ENCODE data around the gene DCBLD2.

The DCBLD2 gene

GRCh38 chr3:98807561-98807960 lies 93.9 kb downstream of the DCBLD2 start:
- Mint-ChIP-seq H3K36me3 (ENCODE audit: insufficient read depth) (no peaks in the 10 kb centered on the region), H3K27ac (no peak overlapping the region), H3K4me1 (ENCODE audit: low read depth in 2 of 2) (no peaks in the 10 kb centered on the region), H3K4me3 (no peak overlapping the region), H3K27me3 (peaks cover 17 to 29% of the 10 kb centered on the region in 2 donors), H3K9me3 (no peaks in the 10 kb centered on the region)
- DNase-seq (no peak), ATAC-seq (replicated peaks) (no peak)

DNA sequence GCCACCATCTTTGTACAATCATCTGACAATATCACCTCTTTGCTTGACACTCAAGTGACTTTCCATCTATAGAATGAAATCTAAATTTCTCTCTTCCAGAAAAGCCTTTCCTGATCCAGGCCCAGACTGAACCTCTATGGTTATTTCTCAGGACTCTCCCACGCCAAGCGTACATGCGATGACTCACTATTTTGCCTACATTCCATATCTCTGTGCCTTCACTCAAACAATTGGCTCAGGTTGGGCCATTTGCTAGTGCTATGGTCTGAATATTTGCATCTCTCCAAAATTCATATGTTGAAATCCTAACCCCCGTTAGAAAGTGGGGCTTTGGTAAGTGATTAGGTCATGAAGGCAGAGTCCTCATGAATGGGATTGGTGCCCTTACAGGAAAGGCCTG lies 94.5 kb downstream of the DCBLD2 start:
- Mint-ChIP-seq H3K27ac (no peak overlapping the region), H3K4me3 (no peak overlapping the region), H3K36me3 (ENCODE audit: insufficient read depth) (no peaks in the 10 kb centered on the region), H3K4me1 (ENCODE audit: low read depth in 2 of 2) (no peaks in the 10 kb centered on the region), H3K9me3 (no peaks in the 10 kb centered on the region), H3K27me3 (peaks cover 17 to 29% of the 10 kb centered on the region in 2 donors)
- DNase-seq (no peak), ATAC-seq (replicated peaks) (no peak)

DNA sequence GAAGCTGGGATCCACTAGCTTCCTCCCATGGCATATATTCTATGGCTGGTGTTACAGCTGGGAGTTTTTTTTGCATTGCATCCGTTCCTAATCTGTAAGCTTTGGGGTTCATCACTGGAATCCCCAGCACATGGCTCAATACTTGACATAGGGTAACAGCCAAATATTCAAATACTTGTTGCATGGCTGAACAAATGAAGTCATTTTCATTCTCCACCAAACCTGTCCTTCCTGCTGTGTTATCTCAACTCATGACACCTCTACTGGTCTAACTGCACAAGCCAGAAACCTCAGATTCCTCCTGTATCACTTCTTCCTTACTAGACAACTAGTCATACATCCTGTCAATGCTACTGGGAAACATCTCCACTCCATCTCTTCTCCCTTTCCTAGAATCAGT lies 95.0 kb downstream of the DCBLD2 start:
- Mint-ChIP-seq H3K27ac (no peak overlapping the region), H3K4me3 (no peak overlapping the region), H3K4me1 (ENCODE audit: low read depth in 2 of 2) (no peaks in the 10 kb centered on the region), H3K9me3 (no peaks in the 10 kb centered on the region), H3K36me3 (ENCODE audit: insufficient read depth) (no peaks in the 10 kb centered on the region), H3K27me3 (peaks cover 17 to 29% of the 10 kb centered on the region in 2 donors)
- ATAC-seq (replicated peaks) (no peak), DNase-seq (no peak)

DNA sequence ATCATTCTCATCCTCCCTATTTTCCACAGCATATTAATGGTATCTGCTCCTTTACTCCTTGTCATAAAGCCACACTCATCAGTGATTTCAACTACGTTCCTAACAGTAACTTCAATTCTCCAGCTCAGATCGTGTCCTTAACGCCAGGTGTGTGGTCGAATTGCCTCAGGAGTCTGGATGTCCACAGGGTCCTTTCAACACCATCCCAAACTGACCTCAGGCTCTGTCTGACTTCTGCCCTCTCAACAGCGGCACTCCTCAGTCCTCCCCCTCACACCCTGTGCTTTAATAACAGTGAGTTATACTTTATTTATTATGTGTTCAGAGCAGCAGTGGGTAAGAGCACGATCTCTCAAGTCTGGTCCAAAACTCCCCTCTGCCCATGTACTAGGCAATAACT lies 95.9 kb downstream of the DCBLD2 start:
- H3K36me3 Mint-ChIP-seq (ENCODE audit: insufficient read depth) = no peaks in the 10 kb centered on the region
- no peaks in the 10 kb centered on the region for H3K9me3 Mint-ChIP-seq
- no peak for ATAC-seq (replicated peaks)
- no peaks in the 10 kb centered on the region for H3K4me1 Mint-ChIP-seq (ENCODE audit: low read depth in 2 of 2)
- H3K4me3 Mint-ChIP-seq = no peak overlapping the region
- peaks cover 17 to 29% of the 10 kb centered on the region in 2 donors for H3K27me3 Mint-ChIP-seq
- no peak for DNase-seq
- H3K27ac Mint-ChIP-seq = no peak overlapping the region

- Mint-ChIP-seq H3K27me3 (peaks cover 6 to 9% of the 10 kb centered on the region in 2 donors), H3K27ac (no peak overlapping the region), H3K4me1 (ENCODE audit: low read depth in 2 of 2) (peaks cover 0 to 4% of the 10 kb centered on the region in 2 donors), H3K36me3 (ENCODE audit: insufficient read depth) (no peaks in the 10 kb centered on the region), H3K4me3 (no peak overlapping the region), H3K9me3 (no peaks in the 10 kb centered on the region)
- ATAC-seq (replicated peaks) (no peak), DNase-seq (no peak)
Measured at GRCh38 chr3:98801043-98801747, 100.3 kb downstream of the DCBLD2 start.

- Mint-ChIP-seq H3K4me3 (no peak overlapping the region), H3K36me3 (ENCODE audit: insufficient read depth) (no peaks in the 10 kb centered on the region), H3K27ac (no peak overlapping the region), H3K4me1 (ENCODE audit: low read depth in 2 of 2) (peaks cover 0 to 4% of the 10 kb centered on the region in 2 donors), H3K9me3 (no peaks in the 10 kb centered on the region), H3K27me3 (peaks cover 2 to 3% of the 10 kb centered on the region in 2 donors)
- ATAC-seq (replicated peaks) (no peak), DNase-seq (no peak)
Measured at GRCh38 chr3:98800401-98800800, 101.1 kb downstream of the DCBLD2 start.

- DNase-seq = no peak
- H3K36me3 Mint-ChIP-seq (ENCODE audit: insufficient read depth) = no peaks in the 10 kb centered on the region
- peaks cover 0 to 6% of the 10 kb centered on the region in 2 donors for H3K27me3 Mint-ChIP-seq
- no peak for ATAC-seq (replicated peaks)
- H3K4me1 Mint-ChIP-seq (ENCODE audit: low read depth in 2 of 2) = peaks cover 0 to 4% of the 10 kb centered on the region in 2 donors
- no peak overlapping the region for H3K4me3 Mint-ChIP-seq
- H3K9me3 Mint-ChIP-seq = no peaks in the 10 kb centered on the region
- H3K27ac Mint-ChIP-seq = no peak overlapping the region
Measured at GRCh38 chr3:98799479-98799878, 102.0 kb downstream of the DCBLD2 start.

DNA sequence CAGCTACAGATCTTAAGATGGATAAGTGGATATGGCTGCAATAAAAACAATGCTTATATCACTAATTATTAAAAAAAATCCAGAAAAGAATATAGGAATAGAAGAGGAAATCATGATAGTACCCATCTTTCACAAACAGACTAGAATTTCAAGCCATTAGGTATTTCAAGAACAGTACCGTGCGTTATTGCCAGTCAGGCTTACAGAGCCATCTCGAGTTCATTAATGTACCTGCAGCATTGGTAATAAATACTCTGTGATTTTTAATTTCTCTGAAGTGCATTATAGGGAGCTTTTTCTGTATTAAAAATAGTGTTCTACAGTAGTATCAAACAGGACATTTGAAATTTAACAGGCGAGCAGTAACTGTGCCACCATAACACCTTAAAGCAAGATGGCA lies 102.7 kb downstream of the DCBLD2 start:
- H3K36me3 Mint-ChIP-seq (ENCODE audit: insufficient read depth) = no peaks in the 10 kb centered on the region
- H3K4me3 Mint-ChIP-seq = no peak overlapping the region
- ATAC-seq (replicated peaks) (no peak), DNase-seq (no peak)
- H3K27me3 Mint-ChIP-seq = peaks cover 0 to 6% of the 10 kb centered on the region in 2 donors
- no peak overlapping the region for H3K27ac Mint-ChIP-seq
- H3K4me1 Mint-ChIP-seq (ENCODE audit: low read depth in 2 of 2) = peaks cover 0 to 4% of the 10 kb centered on the region in 2 donors
- no peaks in the 10 kb centered on the region for H3K9me3 Mint-ChIP-seq

GRCh38 chr3:98797905-98798304 lies 103.6 kb downstream of the DCBLD2 start:
- Mint-ChIP-seq H3K36me3 (ENCODE audit: insufficient read depth) (no peaks in the 10 kb centered on the region), H3K9me3 (no peaks in the 10 kb centered on the region), H3K4me1 (ENCODE audit: low read depth in 2 of 2) (peaks cover 0 to 4% of the 10 kb centered on the region in 2 donors), H3K27ac (no peak overlapping the region), H3K4me3 (no peak overlapping the region), H3K27me3 (peaks cover 0 to 11% of the 10 kb centered on the region in 2 donors)
- ATAC-seq (replicated peaks) = no peak
- DNase-seq = no peak

DNA sequence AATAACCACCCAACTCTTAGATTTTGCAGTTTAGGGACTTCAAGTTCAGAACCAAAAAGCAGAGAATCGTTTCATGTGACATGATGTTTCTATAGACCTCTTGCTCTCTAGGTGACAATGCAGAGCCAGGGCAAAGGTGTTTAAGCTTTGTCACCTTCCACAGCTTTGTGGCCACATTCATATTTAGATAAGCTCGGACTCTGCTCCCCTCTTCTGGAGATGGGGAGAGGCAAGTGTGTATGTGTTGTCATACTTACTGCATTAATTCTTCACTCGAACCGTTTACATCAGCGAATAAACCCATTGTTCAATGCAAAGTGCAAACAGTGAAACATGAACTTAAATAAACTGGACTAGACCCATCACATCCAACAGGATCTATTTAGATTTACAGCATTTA lies 105.2 kb downstream of the DCBLD2 start:
- H3K36me3 Mint-ChIP-seq (ENCODE audit: insufficient read depth) = no peaks in the 10 kb centered on the region
- H3K4me1 Mint-ChIP-seq (ENCODE audit: low read depth in 2 of 2) = peaks cover 0 to 4% of the 10 kb centered on the region in 2 donors
- no peak overlapping the region for H3K27ac Mint-ChIP-seq

DNA sequence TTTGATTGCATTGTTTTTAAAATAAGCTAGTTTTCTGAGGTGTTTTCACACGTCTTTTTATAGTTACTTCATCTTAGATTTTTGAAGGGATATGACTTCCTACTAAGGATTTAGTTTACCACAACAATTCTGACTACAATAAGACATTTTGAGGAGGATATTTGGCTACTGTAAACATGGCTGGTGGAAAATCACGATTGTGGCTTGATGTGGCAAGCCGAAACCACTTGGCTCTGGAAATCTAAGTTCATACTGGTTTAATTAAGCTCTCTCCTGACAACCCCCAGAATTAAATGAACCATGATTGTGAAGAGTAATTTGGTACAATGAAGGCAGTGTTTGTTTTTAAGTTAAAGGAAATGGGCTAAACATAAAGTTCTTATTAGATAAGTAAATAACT lies 107.5 kb downstream of the DCBLD2 start:
- Mint-ChIP-seq H3K4me1 (ENCODE audit: low read depth in 2 of 2) (peaks cover 0 to 4% of the 10 kb centered on the region in 2 donors), H3K4me3 (no peak overlapping the region), H3K27ac (no peak overlapping the region), H3K9me3 (no peaks in the 10 kb centered on the region), H3K36me3 (ENCODE audit: insufficient read depth) (no peaks in the 10 kb centered on the region), H3K27me3 (peaks cover 8 to 25% of the 10 kb centered on the region in 2 donors)
- ATAC-seq (replicated peaks) = no peak
- DNase-seq = no peak

More for the DNA sequence above, 105.2 kb downstream of the DCBLD2 start:
- Mint-ChIP-seq H3K27me3 (peaks cover 0 to 18% of the 10 kb centered on the region in 2 donors), H3K4me3 (no peak overlapping the region), H3K9me3 (no peaks in the 10 kb centered on the region)
- no peak for DNase-seq
- no peak for ATAC-seq (replicated peaks)

GRCh38 chr3:98791341-98792325 lies 109.9 kb downstream of the DCBLD2 start:
- Mint-ChIP-seq H3K4me1 (ENCODE audit: low read depth in 2 of 2) (no peaks in the 10 kb centered on the region), H3K27ac (no peak overlapping the region), H3K27me3 (peaks cover 8 to 28% of the 10 kb centered on the region in 2 donors), H3K4me3 (no peak overlapping the region), H3K9me3 (no peaks in the 10 kb centered on the region), H3K36me3 (ENCODE audit: insufficient read depth) (no peaks in the 10 kb centered on the region)
- no peak for ATAC-seq (replicated peaks)
- DNase-seq = no peak

DNA sequence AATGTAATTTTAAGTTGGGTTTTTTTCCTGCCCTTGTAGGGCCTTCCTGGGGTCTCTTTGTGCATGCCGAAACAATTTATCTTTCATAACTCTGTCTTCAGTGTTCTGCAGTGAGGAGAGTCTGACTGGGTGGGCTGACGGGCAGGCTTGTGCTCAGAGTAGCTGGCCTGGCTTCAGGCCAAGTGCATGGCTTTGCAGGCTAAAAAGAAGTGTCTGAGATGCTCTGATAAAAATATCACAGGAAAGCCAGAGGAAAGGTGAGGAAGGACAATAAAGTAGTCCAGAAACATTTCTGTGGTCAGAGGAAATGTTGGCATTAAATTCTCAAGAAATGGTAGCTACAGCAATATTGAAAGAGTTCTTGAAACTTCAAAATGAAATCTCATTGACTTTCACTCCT lies 112.8 kb downstream of the DCBLD2 start:
- Mint-ChIP-seq H3K4me1 (ENCODE audit: low read depth in 2 of 2) (no peaks in the 10 kb centered on the region), H3K9me3 (no peaks in the 10 kb centered on the region), H3K27me3 (peaks cover 8 to 36% of the 10 kb centered on the region in 2 donors)

More for the DNA sequence above, 112.8 kb downstream of the DCBLD2 start:
- DNase-seq (no peak), ATAC-seq (replicated peaks) (no peak)
- H3K27ac Mint-ChIP-seq = no peak overlapping the region
- H3K36me3 Mint-ChIP-seq (ENCODE audit: insufficient read depth) = no peaks in the 10 kb centered on the region
- no peak overlapping the region for H3K4me3 Mint-ChIP-seq

Measured in effector memory CD8-positive, alpha-beta T cell (primary cell).